H1 (cell line): Measurements from ENCODE around the gene COA3. TPM values are rescaled to one million over a fixed set of nuclear protein-coding genes. Genes with fewer than 3 reads are reported as not detected.

ENCODE experiments used
- CBX5 ChIP-seq: fragments of 300-800, 300-1000 bp; sonication (generic); IDR thresholded peaks from 2 replicates; pipeline ENCODE4 v1.7.1; 2016; ENCODE audit warnings: antibody characterized with exemption, low read length, low read depth
- polyA plus RNA-seq, 7 experiments: library from polyadenylated mRNA; depleted of rRNA in 3 of 7; stranded (reverse) in 5 of 7; unstranded in 2 of 7; fragments of >200 nt in 5 of 7; fragments of 200-250 nt in 2 of 7; gene quantifications; 1 replicate in 5 of 7; 2 replicates in 1 of 7; 4 replicates in 1 of 7; pipeline versions ENCODE4 v1.2.1 to v1.2.3, GENCODE V29; 2011 to 2013; ENCODE audit warnings: missing spikeins in 2 of 7, mixed read lengths in 2 of 7
- total RNA-seq: library from RNA; stranded (reverse); fragmentation: NEBNext Ultra II Directional; extraction: Animal tissue kit (Norgen Biotek cat#: 25700); gene quantifications from 2 replicates; pipeline ENCODE4 v1.2.1, GENCODE V29; 2021

COA3 gene
- total and polyA plus RNA-seq, 2 of the 8 experiments (the other 6 are each of a cell fraction or from before 2014, with no cell fraction given): 68.4 to 143 TPM

DNA sequence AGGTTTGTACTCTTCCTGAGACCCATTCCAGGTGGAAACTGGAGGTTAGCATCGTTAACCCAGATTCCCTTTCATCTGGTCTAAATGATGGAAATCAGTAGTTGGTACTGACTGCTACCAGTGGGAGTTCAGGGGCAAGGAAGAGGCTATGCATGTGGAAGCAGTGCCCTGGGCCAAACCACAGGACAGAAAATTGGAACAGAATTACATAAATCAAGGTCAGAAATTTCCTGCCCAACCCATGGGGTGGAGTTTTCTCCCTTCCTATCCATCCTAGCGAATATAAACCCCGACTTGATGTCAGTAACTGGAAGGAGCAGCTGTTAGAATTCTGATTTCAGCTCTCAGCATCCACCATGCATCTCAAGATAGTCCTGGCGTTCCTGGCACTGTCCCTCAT, 45.8 kb upstream of the COA3 start, which contains the start of gene AOC2 (continued):
- no peak for TF ChIP-seq CBX5
